ENCODE data around the gene KIAA0513.

Gene KIAA0513

GRCh38 chr16:85138073-85138824 is 110.7 kb downstream of the KIAA0513 start:
- no peak for DNase-seq

- peak; percentile 80 for DNase-seq
Measured at GRCh38 chr16:85138825-85139627, 111.4 kb downstream of the KIAA0513 start.

DNA sequence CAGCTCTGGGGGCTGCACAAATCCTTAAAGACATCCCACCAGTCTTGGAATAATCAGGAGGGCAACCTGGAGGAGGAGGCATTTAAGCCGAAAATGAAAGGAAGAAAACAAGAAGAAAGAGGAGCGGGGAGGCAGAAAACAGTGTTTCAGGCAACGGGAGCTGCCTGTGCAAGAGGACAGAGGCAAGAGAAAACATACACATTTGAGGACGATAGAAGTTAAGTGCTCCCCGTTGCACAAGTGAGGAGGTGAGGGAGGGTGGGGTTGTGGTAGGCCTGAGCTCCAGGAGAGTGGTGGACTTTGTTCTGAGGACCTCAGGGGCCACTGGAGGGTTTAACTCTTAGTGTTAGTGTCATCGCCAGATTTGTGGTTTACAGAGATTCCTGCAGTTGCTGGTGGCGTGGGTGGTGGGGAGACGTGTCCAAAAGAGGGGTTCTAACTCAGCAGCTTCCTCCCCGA is 112.3 kb downstream of the KIAA0513 start:
- DNase-seq = no peak

- no peak for DNase-seq
Measured at GRCh38 chr16:85140455-85141012, 112.9 kb downstream of the KIAA0513 start.

GRCh38 chr16:85141491-85142128 is 114.0 kb downstream of the KIAA0513 start:
- no peak for DNase-seq

DNA sequence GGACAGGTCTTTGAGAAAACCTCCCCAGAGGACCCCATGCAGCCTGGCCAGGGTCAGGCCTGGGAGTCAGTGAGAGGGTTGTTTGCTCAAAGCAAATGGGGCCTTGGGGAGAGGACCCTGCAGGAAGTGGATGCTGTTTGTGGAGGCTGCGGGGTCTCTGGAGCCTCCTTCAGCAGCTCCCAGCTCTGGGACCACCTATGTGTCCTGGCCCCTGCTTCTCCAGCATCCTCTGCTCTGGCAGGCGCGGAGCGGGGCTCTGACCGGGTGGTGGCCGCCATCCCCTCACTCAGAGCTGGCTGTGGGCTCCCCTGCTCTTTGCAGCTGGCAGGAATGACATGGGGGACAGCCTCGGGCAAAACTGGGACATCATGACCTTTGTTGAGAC is 114.5 kb downstream of the KIAA0513 start:
- DNase-seq = no peak

DNA sequence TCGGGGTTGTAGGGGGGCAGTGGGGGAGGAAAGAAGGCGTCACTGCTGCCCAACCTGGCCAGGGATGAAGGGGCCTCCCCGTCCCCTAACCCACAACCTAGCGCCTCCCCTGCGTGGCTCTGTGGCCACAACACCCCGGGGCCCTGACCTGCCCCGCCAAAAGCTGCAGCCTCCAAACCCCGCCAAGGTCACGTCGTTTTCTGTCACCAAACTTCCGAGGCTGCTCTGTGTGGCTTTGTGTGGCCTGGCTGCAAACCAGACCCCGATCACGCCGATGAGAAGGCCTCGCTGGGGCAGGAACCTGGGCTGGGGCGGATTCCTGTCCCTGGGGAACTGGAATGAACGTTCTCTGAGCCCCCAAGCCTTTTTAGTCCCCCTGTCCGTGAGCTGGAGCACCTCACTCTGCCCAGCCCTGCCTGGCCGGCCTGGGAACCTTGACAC is 115.2 kb downstream of the KIAA0513 start:
- no peak for DNase-seq

Measured in NCI-H146 (cell line).